ENCODE data around the gene VPS33A.
"Not testable (repeated sequence)": the region's sequence is repeated elsewhere in the genome, so short reads cannot be mapped to it uniquely, and the experiment has no call there.

The VPS33A gene

DNA sequence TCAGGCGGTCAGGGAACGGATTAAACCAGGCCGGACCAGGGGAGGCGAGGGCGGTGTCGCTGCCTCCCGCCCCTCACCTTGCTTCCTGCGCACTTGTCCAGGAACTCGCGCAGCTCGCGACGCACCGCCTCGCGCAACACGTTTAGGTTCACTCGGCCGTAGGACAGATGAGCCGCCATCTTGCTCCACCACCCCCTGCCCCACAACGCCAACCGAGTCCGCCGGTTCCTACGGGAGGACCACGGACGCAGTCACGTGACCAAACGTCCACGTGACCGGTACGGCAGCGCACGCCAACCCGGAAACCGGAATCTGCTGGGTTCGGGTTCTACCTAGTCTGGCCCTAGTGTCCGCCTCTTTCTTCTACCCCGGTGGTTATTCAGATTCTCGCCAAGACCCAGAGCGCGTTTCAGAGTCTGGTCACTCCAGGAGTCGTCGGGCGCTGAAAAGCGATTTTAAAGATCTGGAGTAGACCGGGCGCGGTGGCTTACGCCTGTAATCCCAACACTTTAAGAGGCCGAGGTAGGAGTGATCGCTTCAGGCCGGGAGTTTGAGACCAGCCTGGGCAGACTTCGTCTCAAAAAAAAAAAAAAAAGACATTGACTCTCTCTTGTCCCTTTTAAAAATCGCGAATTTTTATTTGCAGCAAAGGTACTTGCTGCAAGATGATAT is at the start of gene VPS33A:
Gene VPS33A (minus strand): TSS at position 265 of the 672 bp plus-strand sequence. CDS start 86 bp downstream, at position 179.
- FAIRE-seq, result no peak

DNA sequence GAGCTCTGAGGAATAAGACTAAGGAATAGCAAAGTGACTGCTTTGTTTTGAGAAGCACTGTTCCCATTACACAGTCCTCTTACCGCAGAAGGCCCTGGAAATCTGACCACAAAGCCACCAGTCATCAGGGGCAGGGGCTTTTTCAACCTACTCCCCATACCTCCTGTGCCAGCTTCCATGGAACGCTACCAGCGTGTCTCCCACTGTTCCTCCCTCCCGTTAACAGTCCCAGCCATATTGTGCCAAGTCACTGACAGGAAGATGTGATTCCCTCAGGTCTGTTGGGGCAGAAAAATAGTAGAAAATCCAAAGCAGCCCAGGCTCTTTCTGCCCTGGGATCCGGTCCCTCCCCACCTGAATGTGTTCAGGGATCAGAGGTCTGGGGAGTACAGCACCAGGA is 46.6 kb upstream of the VPS33A start:
- no peak for FAIRE-seq

DNA sequence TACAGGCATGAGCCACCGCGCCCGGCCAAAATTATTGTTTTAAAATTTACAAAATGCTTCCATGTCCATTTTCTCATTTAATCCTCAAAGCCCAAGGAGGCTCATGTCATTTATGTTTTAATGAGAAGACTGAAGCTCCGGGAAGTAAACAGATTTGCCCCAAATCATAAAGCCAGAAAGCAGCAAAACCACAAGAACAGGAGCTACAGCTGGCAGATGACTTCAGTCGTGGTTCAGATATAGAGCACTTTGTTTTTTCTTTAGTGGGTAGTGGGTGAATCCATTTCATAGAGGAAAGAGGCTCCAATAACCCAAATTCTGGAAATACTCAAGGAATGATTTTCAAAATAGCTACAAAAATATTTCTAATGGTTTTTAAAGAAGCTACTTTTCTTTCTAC is 45.4 kb upstream of the VPS33A start:
- no peak for FAIRE-seq

DNA sequence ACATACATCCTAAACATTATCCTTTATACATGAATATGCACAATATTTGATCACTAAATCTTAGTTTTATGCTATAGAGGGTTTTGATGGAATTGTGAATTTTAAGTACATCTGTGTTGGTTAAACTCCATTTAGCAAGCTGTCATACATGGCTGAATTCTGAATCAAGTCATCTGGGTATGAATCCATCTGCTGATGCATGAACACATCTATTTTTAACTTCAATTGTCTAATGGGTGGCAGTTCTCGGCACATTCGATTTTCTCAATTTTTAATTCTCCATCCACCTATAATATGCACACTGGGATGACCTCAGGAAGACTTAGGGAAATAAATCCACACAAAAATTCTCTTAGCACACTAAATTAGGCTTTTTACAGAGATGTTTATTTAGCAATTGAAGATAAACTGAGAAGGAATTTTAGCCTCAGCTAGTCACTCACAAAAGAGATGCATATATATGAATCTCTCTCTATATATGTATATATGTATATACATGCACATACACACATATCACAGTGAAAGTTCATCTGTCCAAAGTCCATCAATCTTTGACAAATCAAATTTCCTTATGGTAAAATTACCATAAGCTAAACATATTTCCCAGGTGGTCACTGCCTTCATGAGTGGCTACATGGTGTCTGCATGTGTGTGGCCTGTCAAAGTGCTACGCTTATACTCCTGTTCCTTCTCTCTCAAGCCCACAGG is 44.5 kb upstream of the VPS33A start:
- no peak for FAIRE-seq

DNA sequence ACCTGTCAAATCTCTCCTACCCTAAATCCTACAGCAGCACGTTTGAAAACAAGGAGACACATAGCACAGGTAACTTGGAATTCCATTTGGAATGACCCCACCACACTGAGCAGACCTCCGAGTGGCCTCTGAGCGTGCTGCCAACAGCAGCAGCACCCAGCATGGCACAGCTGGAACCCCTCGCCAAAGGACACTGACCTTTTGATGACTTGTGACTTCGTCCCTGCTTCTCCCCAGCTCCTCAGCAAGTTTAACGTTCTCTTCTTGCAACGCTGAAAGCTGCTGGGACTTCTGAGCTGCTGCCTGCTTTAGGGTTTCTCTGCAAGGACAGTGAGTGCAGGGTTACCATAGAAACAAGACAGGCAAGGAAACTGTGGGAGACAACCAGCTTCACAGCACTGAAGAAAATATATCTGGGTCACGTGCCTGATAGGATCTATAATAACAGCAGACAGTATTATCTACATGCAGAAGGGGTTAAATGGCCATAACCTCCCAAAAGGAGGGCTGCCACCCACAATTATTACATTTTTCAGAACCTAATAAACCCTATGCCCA is 43.3 kb upstream of the VPS33A start:
- FAIRE-seq, result no peak

DNA sequence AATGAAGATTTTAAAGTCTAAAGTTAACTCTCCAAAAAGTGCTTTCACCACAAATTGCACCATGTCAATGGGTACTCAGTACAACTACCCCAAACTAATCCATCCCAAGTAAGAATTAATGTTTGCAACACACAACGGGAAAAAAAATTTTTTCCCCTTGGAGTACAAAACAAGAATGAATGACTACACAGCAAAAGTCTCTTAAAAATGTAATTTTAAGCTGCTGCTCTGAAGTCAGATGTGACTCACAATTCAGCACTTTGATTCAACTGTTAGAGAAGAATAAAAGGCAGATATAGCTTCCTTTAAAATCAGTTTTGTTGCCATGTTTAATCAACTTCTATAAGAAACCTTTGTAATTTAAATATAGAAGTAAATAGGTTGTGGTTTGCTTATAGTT is 42.5 kb upstream of the VPS33A start:
- FAIRE-seq, result no peak

DNA sequence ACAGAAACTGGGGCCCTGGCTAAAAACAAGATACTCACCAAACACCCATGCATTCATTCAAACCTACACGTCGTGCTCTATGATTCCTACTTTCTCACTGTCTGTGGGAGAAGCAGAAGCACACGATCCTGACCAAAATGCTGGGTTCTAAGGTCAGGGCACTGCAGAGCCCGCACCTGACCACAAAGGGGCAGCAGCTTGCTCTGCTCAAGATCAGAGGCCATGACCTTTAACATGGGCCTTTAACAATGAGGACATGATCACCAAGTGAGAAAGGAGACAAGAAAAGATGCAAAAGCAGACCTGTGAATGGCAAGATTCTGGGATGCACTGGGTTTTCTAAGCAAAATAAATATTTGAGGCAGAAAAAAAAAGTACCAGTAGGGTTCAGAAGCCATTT is 40.1 kb upstream of the VPS33A start:
- FAIRE-seq, result no peak

DNA sequence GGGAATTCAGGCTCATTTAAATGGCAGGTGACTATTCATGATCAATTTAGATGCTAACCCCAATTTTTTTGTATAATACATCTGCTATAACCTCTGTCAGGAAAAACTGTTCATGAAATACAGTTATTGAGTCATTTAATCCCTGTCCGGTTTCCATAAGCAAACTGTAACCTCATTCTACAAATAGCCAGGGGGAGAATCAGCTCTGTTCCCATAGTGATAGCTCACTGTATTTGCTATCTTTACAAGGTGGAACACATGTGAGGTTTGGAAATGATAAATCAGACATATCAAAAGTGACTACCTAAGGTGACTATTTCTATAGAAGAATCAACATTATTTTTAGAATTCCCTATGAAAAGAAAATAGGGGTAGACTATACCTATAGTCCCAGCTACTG is 38.6 kb upstream of the VPS33A start:
- no peak for FAIRE-seq

DNA sequence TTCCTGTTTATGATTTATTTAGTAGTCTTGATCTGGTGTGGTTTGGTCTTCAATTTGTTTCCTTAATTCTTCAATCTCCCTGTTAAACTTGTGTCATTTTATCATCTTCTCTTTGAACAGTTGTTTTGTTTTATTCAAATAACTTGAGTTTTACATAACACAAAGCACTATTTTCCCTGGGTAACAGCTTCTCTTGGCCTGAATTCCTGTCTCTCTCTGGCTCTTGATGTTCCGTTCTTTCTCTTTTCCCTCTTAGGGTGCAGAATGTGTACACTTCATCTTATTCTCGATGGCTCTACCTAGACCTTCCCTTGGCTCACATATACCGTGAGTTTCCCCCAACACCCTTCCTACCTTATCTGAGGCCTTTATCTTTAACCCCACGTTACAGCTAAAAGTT is 36.8 kb upstream of the VPS33A start:
- FAIRE-seq, result no peak

DNA sequence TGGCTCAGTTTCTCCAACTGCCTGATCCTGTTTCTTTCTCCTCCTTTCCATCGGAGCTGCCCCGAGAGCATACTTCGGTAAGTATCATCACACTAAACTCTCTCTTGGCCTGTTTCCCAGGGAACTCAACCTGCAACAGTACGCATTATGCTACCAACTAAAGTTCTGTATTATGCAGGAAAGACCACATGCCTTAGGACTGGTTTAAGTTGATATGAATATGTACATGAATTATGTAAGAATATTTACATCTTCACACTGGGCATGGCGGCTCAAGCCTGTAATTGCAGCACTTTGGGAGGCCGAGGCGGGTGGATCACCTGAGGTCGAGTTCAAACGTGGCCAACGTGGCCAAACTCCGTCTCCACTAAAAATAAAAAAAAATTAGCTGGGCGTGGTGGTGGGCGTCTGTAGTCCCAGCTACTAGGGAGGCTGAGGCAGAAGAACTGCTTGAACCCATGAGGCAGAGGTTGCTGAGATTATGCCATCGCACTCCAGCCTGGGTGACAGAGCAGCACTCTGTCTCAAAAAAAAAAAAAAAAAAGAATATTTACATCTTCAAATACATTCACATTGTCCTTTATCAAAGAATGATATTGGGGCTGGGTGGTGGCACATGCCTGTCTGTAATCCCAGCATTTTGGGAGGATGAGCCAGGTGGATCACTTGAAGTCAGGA is 31.9 kb upstream of the VPS33A start:
- FAIRE-seq, result no peak

DNA sequence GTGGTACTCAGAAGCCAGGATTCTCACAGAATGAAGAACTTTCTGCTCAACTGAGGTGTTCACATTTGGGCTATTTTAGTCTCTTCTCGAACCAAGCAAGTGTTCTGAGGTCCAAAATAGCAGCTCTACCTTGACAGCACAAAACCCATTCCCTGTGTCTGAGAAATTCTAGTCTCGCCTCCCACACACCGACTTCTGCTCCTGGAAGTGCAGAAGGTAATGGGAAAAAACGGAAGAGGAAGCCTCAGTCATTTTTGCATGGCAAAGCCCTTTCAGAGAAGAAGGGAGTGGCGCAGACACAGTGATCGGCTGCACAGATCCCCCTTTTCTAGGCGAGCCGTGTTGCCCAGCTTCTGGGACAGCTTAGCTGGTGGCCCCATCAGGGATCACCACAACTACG is 31.2 kb upstream of the VPS33A start:
- no peak for FAIRE-seq

DNA sequence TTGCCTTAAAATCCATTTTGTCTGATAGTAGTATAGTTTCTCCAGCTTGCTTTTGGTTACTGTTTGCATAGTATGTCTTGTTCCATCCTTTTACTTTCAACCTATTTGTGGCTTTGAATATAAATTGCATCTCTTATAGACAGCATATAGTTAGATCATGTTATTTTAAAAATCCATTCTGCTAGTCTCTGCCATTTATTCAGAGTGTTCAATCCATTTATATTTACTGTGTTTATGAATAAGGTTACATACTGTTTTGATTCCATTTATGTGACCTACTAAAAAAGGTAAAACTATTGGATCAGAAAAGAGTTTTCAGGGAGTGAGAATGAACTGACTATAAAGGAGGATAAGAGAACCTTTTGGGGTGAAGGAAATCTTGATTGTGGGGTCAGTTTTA is 29.6 kb upstream of the VPS33A start:
- no peak for FAIRE-seq

DNA sequence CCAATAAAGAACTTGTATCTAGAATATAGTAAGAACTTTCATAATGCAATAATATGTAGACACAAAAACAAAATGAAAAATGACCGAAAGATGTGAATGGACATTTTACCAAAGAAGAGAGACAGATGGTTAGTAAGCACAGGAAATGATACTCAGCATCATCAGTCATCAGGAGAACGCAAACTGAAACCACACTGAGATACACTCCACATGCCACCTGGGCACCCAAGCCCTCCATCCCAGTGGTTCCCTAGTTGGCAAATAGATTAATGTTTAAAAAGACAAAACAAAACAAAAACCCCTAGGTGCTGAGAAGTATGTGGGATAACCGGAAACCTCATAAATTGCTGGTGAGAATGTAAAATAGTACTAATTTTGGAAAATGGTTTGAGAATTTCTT is 26.8 kb upstream of the VPS33A start:
- no peak for FAIRE-seq

DNA sequence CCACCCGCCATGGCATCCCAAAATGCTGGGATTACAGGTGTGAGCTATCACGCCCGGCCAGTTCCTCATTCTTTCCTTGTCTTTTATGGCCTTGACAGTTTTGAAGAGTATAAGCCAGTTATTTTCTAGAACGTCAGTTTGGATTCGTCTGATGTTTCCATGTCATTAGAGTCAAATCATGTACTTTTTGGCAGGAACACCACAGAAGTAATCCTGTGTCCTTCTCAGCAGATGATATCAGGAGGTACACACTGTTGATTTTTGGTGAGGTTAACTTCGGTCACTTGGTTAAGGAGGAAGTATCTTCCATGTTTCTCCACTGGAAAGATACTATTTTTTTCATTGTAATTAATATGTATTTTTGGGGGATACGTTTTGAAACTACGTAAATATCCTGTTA is 25.1 kb upstream of the VPS33A start:
- FAIRE-seq, result no peak

DNA sequence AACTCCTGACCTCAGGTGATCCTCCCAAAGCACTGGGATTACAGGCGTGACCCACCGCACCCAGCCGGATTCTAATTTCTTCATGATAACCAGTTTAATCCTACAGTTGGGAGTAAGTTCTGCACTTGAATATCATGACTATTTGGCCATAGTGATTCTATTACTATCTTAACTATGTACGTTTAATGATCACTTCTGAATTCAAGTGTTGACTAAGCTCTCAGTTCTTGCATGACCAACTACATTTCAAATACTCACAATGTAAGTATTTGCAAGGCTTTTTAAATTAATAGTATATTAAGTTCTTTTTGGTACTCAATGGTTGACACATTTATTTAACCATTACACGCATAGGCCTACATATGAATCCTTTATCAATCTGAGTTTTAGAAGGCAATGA is 17.4 kb upstream of the VPS33A start:
- no peak for FAIRE-seq

DNA sequence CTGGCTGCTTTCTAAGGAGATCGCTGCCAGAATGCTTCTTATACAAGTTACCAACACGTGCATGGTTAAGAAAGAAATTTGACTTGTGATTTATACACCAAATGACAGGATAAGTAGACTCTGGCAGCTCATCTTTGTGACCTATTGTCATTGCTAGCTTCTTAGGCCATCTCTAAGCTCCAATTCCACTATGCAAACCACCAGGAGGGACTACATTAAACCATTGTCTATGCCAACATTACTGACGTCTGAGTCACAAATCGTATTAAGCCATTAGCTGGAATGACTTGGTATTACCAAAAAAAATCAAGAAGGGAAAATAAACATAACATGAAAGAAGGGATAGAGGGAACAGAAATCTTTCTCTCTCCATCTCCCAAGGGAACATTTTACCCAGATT is 15.8 kb upstream of the VPS33A start:
- no peak for FAIRE-seq

DNA sequence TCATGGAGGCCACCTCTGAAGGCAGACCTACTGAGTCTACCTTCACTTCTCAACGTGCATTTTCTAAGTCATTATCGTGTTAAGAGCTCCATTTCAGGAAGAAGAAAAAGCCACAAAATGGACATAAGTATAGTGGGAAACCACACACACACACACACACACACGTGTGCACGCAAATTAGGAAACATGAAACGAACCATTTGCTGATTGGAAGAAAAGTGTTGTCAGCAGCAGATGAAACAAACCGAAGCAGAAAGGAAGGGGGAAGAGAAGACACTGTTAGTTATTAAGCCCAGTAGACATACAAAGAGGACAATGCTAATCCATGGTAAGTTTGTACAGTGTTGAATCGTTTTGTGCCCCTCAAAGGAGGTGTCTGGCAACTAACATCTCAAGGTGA is 9.9 kb upstream of the VPS33A start:
- no peak for FAIRE-seq

DNA sequence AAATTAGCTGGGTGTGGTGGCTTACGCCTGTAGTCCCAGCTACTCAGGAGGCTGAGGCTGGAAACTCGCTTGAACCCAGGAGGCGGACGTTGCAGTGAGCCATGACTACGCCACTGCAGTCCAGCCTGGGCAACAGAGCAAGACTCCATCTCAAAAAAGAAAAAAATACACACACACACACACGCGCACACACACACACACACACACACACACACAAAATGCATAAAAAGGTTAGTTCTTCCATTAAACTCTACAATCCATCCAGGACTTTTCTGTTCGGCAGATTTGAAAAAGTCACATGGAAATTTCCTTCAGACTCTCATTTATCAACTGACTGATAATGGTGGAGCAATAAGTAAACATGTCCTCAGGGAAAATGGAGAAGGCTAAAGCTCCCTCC is 9.2 kb upstream of the VPS33A start:
- FAIRE-seq, result no peak

DNA sequence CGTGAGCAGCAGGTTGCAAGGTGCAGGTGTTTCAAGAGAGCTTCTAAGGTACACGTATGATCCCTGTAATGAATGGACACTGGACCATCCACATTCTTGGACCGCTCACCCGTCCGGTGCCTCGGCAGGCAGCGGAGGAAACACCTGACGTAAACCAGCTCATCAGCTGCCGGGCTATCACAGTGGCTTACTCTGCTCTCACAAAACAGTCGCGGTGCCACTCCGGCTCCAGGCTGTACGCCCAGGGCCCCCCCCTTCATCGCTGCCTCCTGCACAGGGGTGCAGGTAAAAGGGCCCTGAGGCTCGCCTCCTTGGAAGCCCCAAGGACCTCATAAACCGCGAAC is 436 bp downstream of the VPS33A start:
- no peak for FAIRE-seq

DNA sequence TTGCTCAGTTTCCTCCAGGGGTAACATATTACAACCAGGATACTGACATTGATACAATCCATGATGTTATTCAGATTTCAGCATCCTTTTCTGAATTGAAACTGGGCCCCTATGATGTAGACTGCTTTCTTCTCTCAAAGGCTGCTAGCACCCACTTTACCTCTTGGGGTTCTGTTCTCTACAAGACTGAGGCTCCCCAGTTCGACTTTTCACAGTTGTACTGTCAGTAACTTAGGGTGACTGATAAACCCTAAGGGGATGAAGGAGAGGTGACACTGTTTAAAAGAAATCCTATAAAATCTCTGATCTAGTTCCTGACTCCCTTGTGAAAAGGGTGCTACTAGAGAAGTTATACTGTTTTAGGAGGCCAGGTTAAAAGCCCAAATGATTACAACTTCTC is 818 bp downstream of the VPS33A start:
- FAIRE-seq, result no peak

DNA sequence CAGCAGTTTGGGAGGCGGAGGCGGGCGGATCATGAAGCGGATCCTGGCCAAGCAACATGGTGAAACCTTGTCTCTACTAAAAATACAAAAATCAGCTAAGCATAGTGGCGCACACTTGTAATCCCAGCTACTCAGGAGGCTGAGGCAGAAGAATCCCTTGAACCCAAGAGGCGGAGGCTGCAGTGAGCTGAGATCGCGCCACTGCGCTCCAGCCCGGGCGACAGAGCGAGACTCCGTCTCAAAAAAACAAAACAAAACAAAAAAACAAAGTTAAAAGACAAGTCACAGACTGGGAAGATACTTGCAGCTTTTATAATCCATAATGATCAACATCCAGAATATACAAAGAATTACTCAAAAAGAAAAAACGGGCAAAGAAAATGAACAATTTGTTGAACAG is 5.6 kb downstream of the VPS33A start:
- FAIRE-seq, result not testable (repeated sequence)

DNA sequence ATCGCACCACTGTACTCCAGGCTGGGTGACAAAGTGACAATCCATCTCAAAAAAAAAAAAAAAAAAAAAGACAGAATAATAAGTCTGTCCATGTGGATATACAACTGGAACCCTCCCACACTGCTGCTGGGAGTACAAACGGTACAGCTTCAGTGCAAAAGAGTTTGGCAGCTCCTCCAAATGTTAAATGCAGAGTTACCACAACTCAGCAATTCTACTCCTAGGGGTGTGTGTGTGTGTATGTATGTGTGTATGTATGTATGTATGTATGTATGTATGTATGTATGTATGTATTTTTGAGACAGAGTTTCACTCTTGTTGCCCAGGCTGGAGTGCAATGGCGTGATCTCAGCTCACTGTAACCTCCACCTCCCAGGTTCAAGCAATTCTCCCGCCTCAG is 7.4 kb downstream of the VPS33A start:
- not testable (repeated sequence) for FAIRE-seq

DNA sequence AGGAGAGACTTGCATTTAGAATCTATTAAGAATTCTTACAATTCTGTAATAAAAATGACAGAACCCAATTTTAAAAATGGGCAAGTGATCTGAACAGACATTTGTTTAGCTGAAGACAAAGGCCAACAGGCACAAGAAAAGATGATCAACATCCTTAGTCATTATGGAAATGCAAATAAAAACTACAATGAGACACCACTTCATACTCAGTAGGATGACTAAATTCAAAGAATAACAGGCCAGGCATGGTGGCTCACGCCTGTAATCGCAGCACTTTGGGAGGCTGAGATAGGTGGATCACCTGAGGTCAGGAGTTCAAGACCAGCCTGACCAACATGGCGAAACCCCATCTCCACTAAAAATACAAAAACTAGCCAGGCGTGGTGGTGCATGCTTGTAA is 7.8 kb downstream of the VPS33A start:
- not testable (repeated sequence) for FAIRE-seq

DNA sequence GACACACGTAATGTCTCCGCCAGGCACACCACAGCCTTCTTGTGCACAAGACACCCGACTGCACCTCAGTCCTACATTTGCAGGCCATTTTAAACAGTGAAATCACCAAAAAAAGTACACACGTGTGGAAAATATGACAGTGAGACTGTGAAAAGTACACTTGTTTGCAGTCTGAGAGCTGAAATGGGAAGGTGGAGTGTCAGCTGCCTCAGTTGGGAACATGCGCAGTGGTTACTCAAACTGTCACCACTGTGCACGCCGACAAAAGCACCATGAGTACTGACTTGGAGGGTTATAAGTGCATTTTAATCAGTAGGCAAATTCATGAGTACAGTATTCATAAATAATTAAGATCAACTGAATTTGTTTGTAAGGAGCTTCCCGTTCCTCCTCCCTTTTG is 15.8 kb downstream of the VPS33A start:
- FAIRE-seq, result no peak
